PC-9 (cell line): ENCODE measurements around the gene CDC42BPG.

ENCODE experiments used
- EZH2 ChIP-seq: fragments of 200-600 bp; sonication (generic); IDR thresholded peaks from 2 replicates; pipeline ENCODE4 v1.8.0; 2017; ENCODE audit warnings: antibody characterized with exemption, low read depth
- TF ChIP-seq, protein P1 (sequence below): fragments of 200-600 bp; sonication (generic); conservative IDR thresholded peaks from 2 replicates; pipeline ENCODE4 v1.6.1; 2017; ENCODE audit warnings: mixed run types, antibody characterized with exemption, mild to moderate bottlenecking, moderate library complexity

DNA sequence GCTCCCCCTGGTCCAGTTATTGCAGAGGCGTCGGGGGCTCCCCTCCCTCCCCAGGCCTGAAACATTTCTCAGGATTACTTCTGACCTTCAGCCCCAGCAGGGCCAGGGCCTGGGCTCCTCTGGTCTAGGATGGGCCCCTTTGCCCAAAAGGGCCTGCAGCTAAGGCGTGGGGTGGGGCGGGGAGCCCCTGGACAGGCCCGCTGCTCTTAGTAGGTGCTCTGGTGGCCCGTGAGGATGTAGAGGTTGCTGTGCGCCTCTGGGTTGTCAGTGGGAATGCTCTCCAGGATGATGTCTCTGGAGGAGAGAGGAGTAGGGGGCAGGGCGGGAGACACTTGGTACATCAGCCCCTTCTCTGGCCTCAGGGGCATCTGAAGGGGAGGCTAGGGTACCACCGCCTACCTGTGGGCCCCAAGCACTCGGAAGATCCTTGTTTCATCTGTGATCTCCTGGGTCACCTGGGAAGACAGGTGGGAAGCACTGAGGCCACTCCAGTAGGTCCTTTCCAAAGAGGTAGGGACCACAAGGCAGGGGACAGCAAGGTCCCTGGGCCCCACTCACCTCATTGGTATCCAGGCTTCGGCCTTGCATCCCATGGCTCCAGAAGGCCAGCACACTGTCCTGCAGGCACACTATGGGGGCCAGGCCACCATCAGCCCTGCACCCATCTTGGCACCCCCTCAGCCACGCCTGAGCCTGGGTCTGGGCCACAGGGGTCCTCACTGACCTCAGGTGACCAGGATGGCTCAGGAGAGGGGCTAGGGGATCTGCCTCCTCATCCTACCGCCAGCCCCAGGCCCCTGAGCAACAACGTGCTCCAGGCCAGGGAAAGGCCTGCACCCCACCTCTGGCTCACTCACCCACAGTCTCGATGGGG is 54.9 kb downstream of the CDC42BPG start:
- TF ChIP-seq, protein P1, sequence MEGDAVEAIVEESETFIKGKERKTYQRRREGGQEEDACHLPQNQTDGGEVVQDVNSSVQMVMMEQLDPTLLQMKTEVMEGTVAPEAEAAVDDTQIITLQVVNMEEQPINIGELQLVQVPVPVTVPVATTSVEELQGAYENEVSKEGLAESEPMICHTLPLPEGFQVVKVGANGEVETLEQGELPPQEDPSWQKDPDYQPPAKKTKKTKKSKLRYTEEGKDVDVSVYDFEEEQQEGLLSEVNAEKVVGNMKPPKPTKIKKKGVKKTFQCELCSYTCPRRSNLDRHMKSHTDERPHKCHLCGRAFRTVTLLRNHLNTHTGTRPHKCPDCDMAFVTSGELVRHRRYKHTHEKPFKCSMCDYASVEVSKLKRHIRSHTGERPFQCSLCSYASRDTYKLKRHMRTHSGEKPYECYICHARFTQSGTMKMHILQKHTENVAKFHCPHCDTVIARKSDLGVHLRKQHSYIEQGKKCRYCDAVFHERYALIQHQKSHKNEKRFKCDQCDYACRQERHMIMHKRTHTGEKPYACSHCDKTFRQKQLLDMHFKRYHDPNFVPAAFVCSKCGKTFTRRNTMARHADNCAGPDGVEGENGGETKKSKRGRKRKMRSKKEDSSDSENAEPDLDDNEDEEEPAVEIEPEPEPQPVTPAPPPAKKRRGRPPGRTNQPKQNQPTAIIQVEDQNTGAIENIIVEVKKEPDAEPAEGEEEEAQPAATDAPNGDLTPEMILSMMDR = no peak
- TF ChIP-seq EZH2 = no peak
